GM21717 (cell line): ENCODE results near the gene EEF2KMT.
"Not testable (repeated sequence)": the region's sequence is repeated elsewhere in the genome, so short reads cannot be mapped to it uniquely, and the experiment has no call there.

Experiments
- ATAC-seq: cut with Tn5 transposase; IDR thresholded peaks from one replicate; pipeline ENCODE4 v1.9.1; 2021; ENCODE audit warnings: mild to moderate bottlenecking, moderate library complexity; ENCODE audit not compliant: unreplicated experiment

The EEF2KMT gene

DNA sequence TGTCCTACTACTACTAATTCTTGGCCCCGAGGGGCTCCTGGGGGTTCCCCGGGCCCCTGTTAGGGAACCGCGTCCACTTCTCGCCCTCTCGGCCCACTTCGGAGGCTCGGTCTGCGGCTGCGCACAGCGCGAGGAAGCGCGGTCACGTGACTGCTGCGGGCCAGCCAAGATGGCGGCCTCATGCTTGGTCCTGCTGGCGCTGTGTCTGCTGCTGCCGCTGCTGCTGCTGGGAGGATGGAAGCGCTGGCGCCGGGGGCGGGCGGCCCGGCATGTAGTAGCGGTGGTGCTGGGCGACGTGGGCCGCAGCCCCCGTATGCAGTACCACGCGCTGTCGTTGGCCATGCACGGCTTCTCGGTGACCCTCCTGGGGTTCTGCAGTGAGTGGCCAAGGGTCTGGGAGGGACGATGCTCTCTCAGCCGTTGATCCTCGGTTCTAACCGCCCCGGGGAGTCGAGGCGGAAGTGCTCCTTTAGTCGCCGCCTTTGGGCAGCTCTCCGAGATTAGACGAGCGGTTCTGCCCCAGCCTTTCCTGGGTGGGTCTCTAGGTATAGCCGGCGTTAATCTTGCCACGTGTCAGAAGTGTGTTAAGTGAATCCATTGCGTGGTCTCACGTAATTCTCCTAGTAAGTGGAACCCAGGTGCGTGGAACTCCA lies 25.8 kb downstream of the EEF2KMT start, which contains the start of gene ALG1:
TSS of gene ALG1 (plus strand) at position 163 of the 653 bp plus-strand sequence. CDS start at position 170, 7 bp downstream.
- ATAC-seq = peak; percentile 77

GRCh38 chr16:5071341-5071680 lies 26.3 kb downstream of the EEF2KMT start:
- ATAC-seq = no peak

DNA sequence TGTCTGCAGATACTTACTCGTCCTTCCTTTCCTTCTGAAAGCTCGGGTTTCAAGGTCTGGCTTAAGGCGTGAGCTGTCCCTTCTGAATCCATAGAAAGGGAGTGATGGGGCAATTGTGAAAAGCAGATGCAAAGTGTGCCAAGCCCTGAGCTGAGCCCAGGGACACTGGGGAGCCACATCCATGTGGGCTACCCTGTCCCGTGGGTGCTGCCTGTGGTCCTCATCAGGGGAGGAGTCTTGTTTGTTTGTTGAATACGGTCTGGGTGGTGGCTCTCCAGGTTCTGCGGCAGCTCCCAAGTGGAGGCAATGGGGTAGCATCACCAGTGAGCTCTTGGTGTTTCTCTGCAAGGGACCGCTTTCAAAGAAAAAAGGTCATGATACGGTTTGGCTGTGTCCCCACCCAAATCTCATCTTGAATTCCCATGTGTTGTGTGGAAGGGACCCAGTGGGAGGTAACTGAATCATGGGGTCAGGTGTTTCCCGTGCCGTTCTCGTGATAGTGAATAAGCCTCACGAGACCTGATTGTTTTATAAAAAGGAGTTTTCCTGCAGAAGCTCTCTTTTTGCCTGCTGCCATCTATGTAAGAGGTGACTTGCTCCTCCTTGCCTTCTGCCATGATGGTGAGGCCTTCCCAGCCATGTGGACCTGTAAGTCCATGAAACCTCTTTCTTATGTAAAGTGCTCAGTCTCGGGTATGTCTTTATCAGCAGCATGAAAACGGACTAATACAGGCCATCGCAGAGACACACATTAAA lies 27.0 kb downstream of the EEF2KMT start:
- no peak for ATAC-seq

GRCh38 chr16:5069854-5070253 lies 27.7 kb downstream of the EEF2KMT start:
- ATAC-seq = no peak

DNA sequence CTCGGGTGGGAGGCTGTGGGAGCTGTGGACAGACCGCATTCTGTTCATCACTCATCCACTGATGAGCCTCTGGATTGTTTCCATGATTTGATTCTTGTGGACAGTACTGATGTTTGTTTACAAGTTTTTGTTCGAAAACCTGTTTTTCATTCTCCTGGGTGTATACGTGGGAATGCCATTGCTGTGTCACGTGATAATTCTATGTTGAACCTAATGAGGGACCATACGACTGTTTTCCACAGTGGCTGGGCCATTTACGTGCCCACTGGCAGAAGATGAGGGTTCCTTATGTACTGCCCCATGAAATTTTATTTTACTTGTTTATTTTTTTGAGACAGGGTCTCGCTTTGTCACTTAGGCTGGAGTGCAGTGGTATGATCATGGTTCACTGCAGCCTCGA lies 28.5 kb downstream of the EEF2KMT start:
- no peak for ATAC-seq

DNA sequence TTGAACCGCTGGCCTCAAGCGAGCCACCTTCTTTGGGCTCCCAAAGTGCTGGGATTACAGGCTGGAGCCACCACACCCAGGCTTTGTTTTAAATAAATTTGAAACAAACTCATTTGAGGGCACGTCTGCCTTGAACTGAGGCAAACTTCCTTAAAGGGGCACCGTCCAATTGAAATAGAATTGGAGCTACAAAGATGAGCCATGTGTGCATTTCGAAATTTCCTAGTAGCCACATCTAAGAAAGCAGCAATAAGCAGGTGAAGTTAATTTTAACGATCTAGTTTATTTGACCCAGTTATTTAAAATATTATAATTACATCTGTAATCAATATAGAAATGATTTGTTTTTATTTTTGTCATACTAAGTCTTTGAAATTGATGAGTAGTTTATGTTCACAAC lies 31.1 kb downstream of the EEF2KMT start:
- ATAC-seq = no peak

DNA sequence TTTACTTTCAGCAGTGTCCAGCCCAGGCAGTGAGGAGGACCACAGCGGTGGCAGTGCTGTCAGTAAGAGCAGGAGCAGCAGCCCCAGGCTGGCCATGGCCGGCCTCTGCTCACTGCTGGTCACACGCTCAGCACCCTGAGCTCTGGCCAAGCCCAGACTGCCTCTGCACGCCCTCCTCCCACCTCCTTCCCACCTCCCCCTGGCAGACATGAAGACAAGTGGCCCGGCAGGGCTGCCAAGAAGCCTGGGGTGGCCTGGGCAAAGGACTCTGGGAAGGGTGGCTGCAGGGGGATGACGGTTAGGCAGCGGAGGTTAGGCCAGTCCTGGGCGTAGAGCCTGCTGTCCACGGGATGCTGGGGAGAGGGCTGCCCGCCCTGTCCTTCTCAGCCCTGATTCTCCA lies 31.8 kb downstream of the EEF2KMT start, which contains the start of gene C16orf89:
TSS of gene C16orf89 (minus strand) at position 144 of the 400 bp plus-strand sequence. CDS start at position 96, 48 bp downstream.
- ATAC-seq = no peak

GRCh38 chr16:5065326-5065725 lies 32.3 kb downstream of the EEF2KMT start:
- ATAC-seq = no peak

DNA sequence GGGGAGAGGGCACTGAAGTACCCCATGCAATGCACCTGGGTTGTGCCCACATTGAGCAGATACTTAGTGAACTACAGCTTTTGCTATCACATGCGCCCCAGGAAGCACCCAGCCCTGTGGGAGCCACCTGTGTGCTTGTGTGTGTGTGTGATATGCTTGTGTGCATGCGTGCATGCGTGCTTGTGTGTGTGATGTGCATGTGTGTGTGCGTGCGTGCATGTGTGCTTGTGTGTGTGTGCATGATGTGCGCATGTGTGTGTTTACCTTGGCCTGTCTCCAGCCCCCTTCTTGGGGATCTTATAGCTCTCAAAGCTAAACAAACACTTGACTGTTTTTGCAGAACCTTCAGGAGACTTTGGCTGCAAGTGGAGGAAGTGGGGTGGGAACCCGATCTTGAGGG lies 32.7 kb downstream of the EEF2KMT start:
- no peak for ATAC-seq

GRCh38 chr16:5062790-5063765 lies 34.5 kb downstream of the EEF2KMT start:
- ATAC-seq = no peak

DNA sequence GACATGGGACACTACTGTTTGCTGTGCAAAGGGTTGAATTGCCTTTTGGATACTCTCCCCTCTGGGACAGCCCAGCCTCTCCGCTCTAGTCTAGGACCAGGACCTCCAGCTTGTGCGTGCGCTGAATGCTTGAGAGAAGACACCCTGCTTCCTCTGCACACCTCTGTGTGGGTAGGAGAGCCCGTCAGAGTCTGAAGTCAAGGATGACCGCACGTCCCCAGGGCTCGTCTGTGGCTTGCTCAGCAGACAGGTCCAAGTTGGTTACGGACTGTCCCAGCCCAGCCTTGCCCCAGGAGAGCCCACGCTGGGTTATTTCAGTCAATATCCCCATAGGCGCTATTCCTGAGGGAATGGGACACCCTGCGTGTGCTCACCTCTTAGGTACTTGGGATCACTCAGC lies 35.5 kb downstream of the EEF2KMT start:
- ATAC-seq = peak; percentile 47

- no peak for ATAC-seq
Observed at GRCh38 chr16:5060073-5060641, 37.4 kb downstream of the EEF2KMT start.

DNA sequence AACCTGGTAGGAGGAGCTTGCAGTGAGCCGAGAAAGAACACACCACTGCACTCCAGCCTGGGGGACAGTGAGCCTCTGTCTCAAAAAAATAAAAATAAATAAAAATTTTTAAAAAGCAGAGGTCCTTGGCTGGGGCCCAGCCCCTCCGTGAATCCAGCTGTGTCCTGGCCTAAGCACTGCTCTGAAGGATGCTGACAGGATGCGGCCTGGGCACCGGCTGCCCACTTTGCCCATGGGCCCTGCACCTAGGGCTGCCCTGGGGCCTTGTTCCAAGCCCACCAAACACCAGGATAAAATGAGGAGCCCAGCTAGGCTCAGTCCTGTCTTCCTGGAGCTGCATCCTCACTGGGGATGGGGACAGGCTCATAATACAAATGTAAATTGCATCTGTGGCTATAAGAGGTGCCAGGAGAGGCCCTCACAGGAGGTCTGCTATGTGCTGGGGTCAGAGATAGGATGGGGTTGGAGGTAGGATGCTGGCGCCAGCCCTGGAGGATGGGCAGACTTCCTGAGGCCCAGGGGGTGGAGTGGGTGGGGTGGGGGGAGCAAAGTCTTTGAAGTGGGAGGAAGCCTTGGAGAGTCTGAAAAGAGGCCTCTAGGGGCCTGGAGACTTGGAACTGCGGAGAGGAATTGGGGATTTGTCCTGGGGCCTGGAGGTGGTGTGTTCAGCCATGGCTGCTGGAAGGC lies 38.1 kb downstream of the EEF2KMT start:
- no peak for ATAC-seq

GRCh38 chr16:5058476-5058875 lies 39.1 kb downstream of the EEF2KMT start:
- no peak for ATAC-seq

DNA sequence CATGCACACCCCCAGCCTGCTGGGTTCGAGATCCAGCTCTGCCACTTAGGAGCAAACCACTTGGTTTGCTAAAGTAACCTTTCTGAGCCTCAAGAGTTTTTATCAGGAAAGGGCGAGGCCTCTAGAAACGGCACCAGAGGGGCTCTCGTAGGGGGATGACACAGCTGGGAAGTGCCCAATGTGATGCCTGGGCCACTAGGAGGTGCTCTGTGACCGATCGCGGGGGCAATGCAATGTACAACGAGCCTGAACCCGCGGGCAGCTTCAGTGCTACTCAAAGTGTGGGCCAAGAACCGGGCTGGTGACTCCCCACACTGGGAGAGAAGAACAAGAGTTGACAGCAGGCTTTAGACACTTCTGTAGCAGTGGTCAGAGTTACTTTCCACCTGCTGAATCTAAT lies 41.2 kb downstream of the EEF2KMT start:
- ATAC-seq = no peak

DNA sequence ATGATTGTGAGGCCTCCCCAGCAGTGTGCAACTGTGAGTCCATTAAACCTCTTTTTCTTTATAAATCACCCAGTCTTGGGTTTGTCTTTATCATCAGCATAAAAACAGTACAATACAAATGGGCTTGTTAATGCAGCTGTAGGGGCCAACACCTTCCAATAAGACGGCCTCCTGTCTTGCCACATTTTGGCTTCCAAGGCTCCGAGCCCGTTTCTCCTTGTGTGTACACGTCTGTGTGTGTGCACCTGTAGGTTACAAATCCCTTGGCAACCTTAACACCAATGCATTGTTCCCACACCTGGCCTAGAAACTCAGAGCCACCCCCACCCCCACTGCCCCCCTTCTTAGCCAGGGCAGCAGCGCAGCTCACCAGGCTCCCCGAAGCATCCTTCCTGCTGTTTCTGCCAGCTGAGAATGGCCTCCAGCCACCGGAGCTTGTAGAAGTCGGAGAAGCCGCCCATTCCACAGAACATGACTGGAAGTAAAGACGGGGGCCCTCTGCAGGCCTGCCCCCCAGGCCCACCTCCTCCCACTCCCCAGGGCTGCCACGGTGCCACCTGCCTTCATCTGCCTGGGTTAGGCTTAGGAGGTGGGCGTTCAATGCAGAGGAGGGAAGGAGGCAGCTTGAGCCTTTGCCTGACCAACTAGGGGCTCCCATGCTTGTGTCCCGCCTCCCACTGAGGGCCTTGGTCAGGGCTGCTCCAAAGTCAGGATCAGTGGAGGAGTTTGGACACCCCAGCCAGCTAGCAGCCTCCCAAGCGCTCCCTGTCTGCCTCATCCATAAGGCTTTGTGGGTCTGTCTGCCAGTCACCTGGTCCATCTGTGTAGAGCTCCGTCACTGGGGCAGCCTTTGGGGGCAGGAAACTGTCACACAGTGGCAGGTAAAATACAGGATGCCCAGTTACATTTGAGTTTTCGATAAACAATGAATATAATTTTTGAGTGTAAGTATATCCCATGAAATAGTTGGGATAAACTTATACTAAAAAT lies 42.4 kb downstream of the EEF2KMT start:
- ATAC-seq = no peak

- no peak for ATAC-seq
Observed at GRCh38 chr16:5046914-5047313, 50.7 kb downstream of the EEF2KMT start.

- ATAC-seq = no peak
Observed at GRCh38 chr16:5045499-5046115, 52.0 kb downstream of the EEF2KMT start.

GRCh38 chr16:5044581-5044980 lies 53.0 kb downstream of the EEF2KMT start:
- not testable (repeated sequence) for ATAC-seq
